PC-9 (cell line): ENCODE data around the gene DCD. TPM values are rescaled to one million over a fixed set of nuclear protein-coding genes. Genes with fewer than 3 reads are reported as not detected.

ENCODE experiments used
- BruUV-seq: library from RNA; stranded (reverse); fragments of 400-500 nt; replicated peaks from 2 replicates; lab custom pipeline; 2021; lab: Mats Ljungman, UMichigan
- CTCF ChIA-PET: fragments of 300-600 bp; sonication (Branson Sonifier 250); formaldehyde crosslinking; loops from one replicate; lab custom pipeline; 2022; ENCODE audit warnings: antibody characterized with exemption; lab: Charles Lee
- POLR2A ChIA-PET: fragments of 300-600 bp; sonication (Branson Sonifier 250); formaldehyde crosslinking; loops from one replicate; lab custom pipeline; 2022; ENCODE audit warnings: antibody characterized with exemption; ENCODE audit not compliant: unreplicated experiment; lab: Charles Lee
- DNase-seq, 2 experiments: peaks; one replicate each; pipeline versions ENCODE4 v3.0.0 to v3.0.0-alpha.2; 2015 to 2022; ENCODE audit warnings: mixed read lengths in 1 of 2
- H2AFZ ChIP-seq: fragments of 200-600 bp; sonication (generic); 2 replicates; pipeline ENCODE4 v1.8.1; 2017; ENCODE audit warnings: antibody characterized with exemption
- H3F3A ChIP-seq: fragments of 200-600 bp; sonication (generic); 2 replicates; pipeline ENCODE4 v1.8.1; 2017; ENCODE audit warnings: antibody characterized with exemption, mild to moderate bottlenecking, low read depth; ENCODE audit not compliant: insufficient read depth
- H3K27ac ChIP-seq: fragments of 200-600 bp; sonication (generic); 2 replicates; pipeline ENCODE4 v1.6.1; 2016; ENCODE audit warnings: mixed run types
- H3K27me3 ChIP-seq: fragments of 200-600 bp; sonication (generic); 2 replicates; pipeline ENCODE4 v1.6.1; 2016; ENCODE audit warnings: low read depth, mixed run types; ENCODE audit not compliant: insufficient read depth
- H3K36me3 ChIP-seq: fragments of 200-600 bp; sonication (generic); 2 replicates; pipeline ENCODE4 v1.6.1; 2016; ENCODE audit warnings: low read depth, mixed run types
- H3K4me1 ChIP-seq: fragments of 200-600 bp; sonication (generic); replicated peaks from 2 replicates; pipeline ENCODE4 v1.6.1; 2016; ENCODE audit warnings: mixed run types; ENCODE audit not compliant: insufficient read depth
- H3K4me2 ChIP-seq: fragments of 200-600 bp; sonication (generic); 2 replicates; pipeline ENCODE4 v1.6.1; 2017; ENCODE audit warnings: mixed run types
- H3K4me3 ChIP-seq: fragments of 200-600 bp; sonication (generic); 2 replicates; pipeline ENCODE4 v1.6.1; 2016; ENCODE audit warnings: mixed run types
- H3K79me2 ChIP-seq: fragments of 200-600 bp; sonication (generic); 2 replicates; pipeline ENCODE4 v1.6.1; 2017; ENCODE audit warnings: low read depth, mixed run types
- H3K9me2 ChIP-seq: fragments of 200-600 bp; sonication (generic); 2 replicates; pipeline ENCODE4 v1.8.1; 2017; ENCODE audit warnings: mild to moderate bottlenecking; ENCODE audit not compliant: insufficient read depth
- H3K9me3 ChIP-seq: fragments of 200-600 bp; sonication (generic); 2 replicates; pipeline ENCODE4 v1.8.1; 2016; ENCODE audit warnings: low read depth; ENCODE audit not compliant: insufficient read depth
- H4K20me1 ChIP-seq: fragments of 200-600 bp; sonication (generic); 2 replicates; pipeline ENCODE4 v1.8.1; 2017; ENCODE audit not compliant: insufficient read depth
- EZH2 ChIP-seq: fragments of 200-600 bp; sonication (generic); IDR thresholded peaks from 2 replicates; pipeline ENCODE4 v1.8.0; 2017; ENCODE audit warnings: antibody characterized with exemption, low read depth
- intact Hi-C: fragments of 100-400 bp; cut with micrococcal nuclease; formaldehyde crosslinking; loops from one replicate; pipeline ENCODE4 v1.10.0; 2022; ENCODE audit not compliant: unreplicated experiment
- total RNA-seq: library from RNA; stranded (reverse); gene quantifications from 2 replicates; pipeline ENCODE4 v1.2.3, GENCODE V29; 2021
- TF ChIP-seq, protein P1 (sequence below): fragments of 200-600 bp; sonication (generic); conservative IDR thresholded peaks from 2 replicates; pipeline ENCODE4 v1.6.1; 2017; ENCODE audit warnings: mixed run types, antibody characterized with exemption, mild to moderate bottlenecking, moderate library complexity

The DCD gene
- total RNA-seq, 1 experiment from 2014 or later, result not detected

DNA sequence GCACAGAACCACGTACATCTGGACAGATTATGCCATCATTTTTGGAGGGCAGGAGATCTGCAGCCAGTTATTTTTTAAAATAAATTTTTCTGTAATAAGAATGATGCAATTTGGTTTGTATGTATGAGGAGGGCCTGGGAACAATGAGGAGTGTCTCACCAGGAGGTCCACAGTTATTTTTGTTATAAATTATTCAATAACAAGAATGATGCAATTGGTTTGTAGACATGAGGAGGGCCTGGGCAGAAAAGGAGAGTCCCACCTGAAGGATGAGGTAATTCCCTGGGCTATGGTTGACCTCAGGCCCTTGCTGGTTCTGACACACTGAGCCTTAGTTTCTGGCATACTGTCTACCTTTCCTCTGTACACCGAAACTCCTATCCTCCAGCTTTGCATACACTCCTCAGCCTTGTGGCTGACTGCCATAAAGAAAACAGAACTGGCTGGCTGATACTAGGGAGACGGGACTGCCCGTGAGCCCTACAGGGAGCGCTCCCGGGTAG, 9.0 kb upstream of the DCD start:
- H3K9me2 ChIP-seq, result no peaks in the 10 kb centered on the region
- H3K79me2 ChIP-seq, result no peaks in the 10 kb centered on the region
- no peak for TF ChIP-seq EZH2
- TF ChIP-seq, protein P1, sequence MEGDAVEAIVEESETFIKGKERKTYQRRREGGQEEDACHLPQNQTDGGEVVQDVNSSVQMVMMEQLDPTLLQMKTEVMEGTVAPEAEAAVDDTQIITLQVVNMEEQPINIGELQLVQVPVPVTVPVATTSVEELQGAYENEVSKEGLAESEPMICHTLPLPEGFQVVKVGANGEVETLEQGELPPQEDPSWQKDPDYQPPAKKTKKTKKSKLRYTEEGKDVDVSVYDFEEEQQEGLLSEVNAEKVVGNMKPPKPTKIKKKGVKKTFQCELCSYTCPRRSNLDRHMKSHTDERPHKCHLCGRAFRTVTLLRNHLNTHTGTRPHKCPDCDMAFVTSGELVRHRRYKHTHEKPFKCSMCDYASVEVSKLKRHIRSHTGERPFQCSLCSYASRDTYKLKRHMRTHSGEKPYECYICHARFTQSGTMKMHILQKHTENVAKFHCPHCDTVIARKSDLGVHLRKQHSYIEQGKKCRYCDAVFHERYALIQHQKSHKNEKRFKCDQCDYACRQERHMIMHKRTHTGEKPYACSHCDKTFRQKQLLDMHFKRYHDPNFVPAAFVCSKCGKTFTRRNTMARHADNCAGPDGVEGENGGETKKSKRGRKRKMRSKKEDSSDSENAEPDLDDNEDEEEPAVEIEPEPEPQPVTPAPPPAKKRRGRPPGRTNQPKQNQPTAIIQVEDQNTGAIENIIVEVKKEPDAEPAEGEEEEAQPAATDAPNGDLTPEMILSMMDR, result no peak
- no peak overlapping the region for H3K4me3 ChIP-seq
- CTCF ChIA-PET, result no interaction called here
- BruUV-seq, result no TSS peak
- POLR2A ChIA-PET, result no interaction called here
- H3F3A ChIP-seq, result no peaks in the 10 kb centered on the region
- H3K36me3 ChIP-seq, result no peaks in the 10 kb centered on the region
- no peaks in the 10 kb centered on the region for H4K20me1 ChIP-seq
- no peaks in the 10 kb centered on the region for H3K9me3 ChIP-seq
- H3K4me2 ChIP-seq, result no peak overlapping the region
- no peak overlapping the region for H3K27ac ChIP-seq
- DNase-seq, result no peak
- no peak overlapping the region for H2AFZ ChIP-seq
- intact Hi-C loops, result no loop called here
- no peaks in the 10 kb centered on the region for H3K4me1 ChIP-seq
- H3K27me3 ChIP-seq, result peaks cover 47% of the 10 kb centered on the region

DNA sequence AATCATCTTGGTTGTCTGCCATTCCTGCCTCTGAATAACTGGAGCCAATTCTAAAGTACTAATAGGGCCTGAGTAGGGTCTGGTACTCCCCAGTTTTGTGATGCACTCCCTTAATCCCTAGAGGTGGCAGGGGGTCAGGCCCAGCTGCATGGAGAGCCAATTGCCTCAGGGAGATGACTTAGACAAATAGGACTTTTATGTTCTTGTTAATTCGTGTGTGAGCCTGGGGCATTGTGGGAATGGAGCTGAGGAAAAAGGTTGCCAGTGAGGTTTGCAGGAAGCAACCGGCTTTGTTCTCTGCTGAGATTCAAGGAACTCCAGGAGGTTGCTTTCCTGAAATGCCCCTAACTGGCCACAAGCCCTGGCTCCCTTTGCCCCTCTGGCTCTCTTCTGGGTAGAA, 6.8 kb upstream of the DCD start:
- no peak overlapping the region for H3K27ac ChIP-seq

DNA sequence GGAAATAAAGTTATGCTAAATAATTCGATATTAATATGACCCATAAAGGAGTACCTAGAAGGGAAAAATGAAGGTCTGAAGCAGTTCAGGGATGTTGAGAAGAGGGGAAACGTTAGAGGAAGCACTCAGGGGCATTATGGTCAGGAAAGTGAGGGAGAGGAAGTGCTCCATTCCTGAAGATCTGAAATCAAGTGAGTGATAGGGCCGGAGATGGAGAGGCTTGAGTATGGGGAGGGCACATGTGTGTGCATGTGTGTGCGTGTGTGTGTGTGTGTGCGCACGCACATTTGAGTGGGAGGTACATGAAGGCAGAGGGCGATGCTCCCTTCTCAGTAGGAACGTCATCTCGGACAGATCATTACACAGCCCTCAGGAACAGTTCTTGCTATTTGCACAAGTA, 4.9 kb upstream of the DCD start:
- DNase-seq, result no peak
- Histone ChIP-seq H3K36me3 (no peaks in the 10 kb centered on the region), H2AFZ (no peak overlapping the region), H3F3A (no peaks in the 10 kb centered on the region), H4K20me1 (no peaks in the 10 kb centered on the region), H3K4me1 (no peaks in the 10 kb centered on the region), H3K27ac (no peak overlapping the region), H3K9me2 (no peaks in the 10 kb centered on the region), H3K79me2 (no peaks in the 10 kb centered on the region), H3K4me2 (no peak overlapping the region), H3K4me3 (no peak overlapping the region), H3K27me3 (peaks cover 57% of the 10 kb centered on the region), H3K9me3 (no peaks in the 10 kb centered on the region)
- POLR2A ChIA-PET, result no interaction called here
- intact Hi-C loops, result no loop called here
- BruUV-seq, result no TSS peak
- TF ChIP-seq, protein P1, result no peak
- TF ChIP-seq EZH2, result no peak
- CTCF ChIA-PET, result no interaction called here

More for the DNA sequence above, 6.8 kb upstream of the DCD start:
- Histone ChIP-seq H3K9me3 (no peaks in the 10 kb centered on the region), H3K4me3 (no peak overlapping the region), H3K4me1 (no peaks in the 10 kb centered on the region), H3F3A (no peaks in the 10 kb centered on the region), H3K27me3 (peaks cover 69% of the 10 kb centered on the region), H3K79me2 (no peaks in the 10 kb centered on the region), H3K36me3 (no peaks in the 10 kb centered on the region), H4K20me1 (no peaks in the 10 kb centered on the region), H3K4me2 (no peak overlapping the region), H3K9me2 (no peaks in the 10 kb centered on the region), H2AFZ (no peak overlapping the region)
- intact Hi-C loops, result no loop called here
- no peak for DNase-seq
- POLR2A ChIA-PET, result no interaction called here
- TF ChIP-seq, protein P1, result no peak
- no peak for TF ChIP-seq EZH2
- CTCF ChIA-PET, result no interaction called here
- BruUV-seq, result no TSS peak
